SK-N-MC (cell line): ENCODE data around the gene MXRA7.

Experiments
- EZH2 ChIP-seq: fragments of 200-600 bp; sonication (generic); IDR thresholded peaks from one replicate; pipeline ENCODE4 v1.6.1; 2017; ENCODE audit warnings: antibody characterized with exemption
- FOXP2 ChIP-seq: optimal IDR thresholded peaks from 2 replicates; pipeline ENCODE3; 2011; ENCODE audit warnings: mild to moderate bottlenecking, moderate library complexity; ENCODE audit not compliant: insufficient read depth; ENCODE audit errors: extremely low read length, control extremely low read depth
- POLR2AphosphoS5 ChIP-seq: IDR thresholded peaks from 2 replicates; pipeline ENCODE4 v1.6.1; 2012; ENCODE audit warnings: mild to moderate bottlenecking, low read depth, low read length, borderline replicate concordance

- TF ChIP-seq POLR2AphosphoS5: no peak
- no peak for TF ChIP-seq EZH2
- no peak for TF ChIP-seq FOXP2
Observed at GRCh38 chr17:76674600-76674999, 36.2 kb downstream of the MXRA7 start.
